Lower leg skin (tissue), 4 donors: ENCODE data around the gene NTNG1. TPM values are rescaled to one million over a fixed set of nuclear protein-coding genes. Genes with fewer than 3 reads are reported as not detected.

Experiments used
- DNase-seq, 2 donors: peaks; one replicate each; pipeline ENCODE4 v3.0.0-alpha.2; 2019; ENCODE audit warnings: low spot score in 2 of 2
- H3K4me3 ChIP-seq: fragments of 200-600 bp; sonication (generic); 2 replicates; pipeline ENCODE4 v1.5.1; 2017; ENCODE audit warnings: mild to moderate bottlenecking, low read depth; ENCODE audit not compliant: poor library complexity, severe bottlenecking
- CTCF ChIP-seq, 3 donors: fragments of 450-650 bp; IDR thresholded peaks; one replicate each; pipeline ENCODE4 v1.5.1; 2016; ENCODE audit warnings: antibody characterized with exemption in 3 of 3, mild to moderate bottlenecking in 3 of 3, moderate library complexity in 2 of 3
- POLR2A ChIP-seq, 2 donors: fragments of 450-650 bp; IDR thresholded peaks; one replicate each; pipeline ENCODE4 v1.6.1; 2016 to 2017; ENCODE audit warnings: antibody characterized with exemption in 2 of 2, mild to moderate bottlenecking in 1 of 2, moderate library complexity in 1 of 2
- WGBS, 2 donors: methylation state at CpG; one replicate each; pipeline ENCODE4 v1.1.5; 2018; 5-methylcytosine and 5-hydroxymethylcytosine counted together
- intact Hi-C: fragments of 100-400 bp; cut with DNase I; formaldehyde crosslinking; loops from one replicate; pipeline ENCODE4 v1.15.0; 2023; ENCODE audit warnings: low total_unique reads
- total RNA-seq, 4 donors: library from RNA; depleted of rRNA; stranded (reverse); fragments of >200 nt; gene quantifications; one replicate each; pipeline ENCODE4 v1.1.0, GENCODE V29; 2016

NTNG1 gene
- total RNA-seq, 4 donors from 2014 or later = 2.6 to 8.1 (median 3.4) TPM

GRCh38 chr1:107379826-107380225, 239.0 kb downstream of the NTNG1 start:
- TF ChIP-seq CTCF (IDR thresholded peaks at IDR 0.05) = no peak
- H3K4me3 ChIP-seq = no peak overlapping the region
- no peak for DNase-seq
- intact Hi-C loops = no loop called here

GRCh38 chr1:107389410-107390396, 248.9 kb downstream of the NTNG1 start:
- intact Hi-C loops = no loop called here
- TF ChIP-seq POLR2A (IDR thresholded peaks at IDR 0.05) (no peak), CTCF (IDR thresholded peaks at IDR 0.05) (no peak)
- no peak for DNase-seq
- WGBS, 2 donors = 67 to 71% methylated on average over 15 of the region's 15 CpGs
- H3K4me3 ChIP-seq = no peak overlapping the region

GRCh38 chr1:107394301-107394700, 253.5 kb downstream of the NTNG1 start:
- DNase-seq = no peak
- intact Hi-C loops = no loop called here
- TF ChIP-seq POLR2A (IDR thresholded peaks at IDR 0.05) = no peak
- TF ChIP-seq CTCF (IDR thresholded peaks at IDR 0.05) = no peak
- WGBS, 2 donors = 61 to 73% methylated on average over 3 of the region's 3 CpGs
- H3K4me3 ChIP-seq = no peak overlapping the region

- DNase-seq = no peak
- 93% methylated on average over 4 of the region's 4 CpGs for WGBS, 2 donors
- TF ChIP-seq CTCF (IDR thresholded peaks at IDR 0.05) (no peak), POLR2A (IDR thresholded peaks at IDR 0.05) (no peak)
- intact Hi-C loops = no loop called here
- no peak overlapping the region for H3K4me3 ChIP-seq
Measured at GRCh38 chr1:107401704-107402103, 260.9 kb downstream of the NTNG1 start.

GRCh38 chr1:107404756-107405155, 263.9 kb downstream of the NTNG1 start:
- WGBS, 2 donors = 59 to 76% methylated on average over 1 of the region's 1 CpG
- TF ChIP-seq POLR2A (IDR thresholded peaks at IDR 0.05) (no peak), CTCF (IDR thresholded peaks at IDR 0.05) (no peak)
- no peak overlapping the region for H3K4me3 ChIP-seq
- DNase-seq = no peak
- intact Hi-C loops = no loop called here
